Breast epithelium (tissue), 4 donors: ENCODE data around the gene KLHL29. TPM values are rescaled to one million over a fixed set of nuclear protein-coding genes. Genes with fewer than 3 reads are reported as not detected.
A peak's percentile ranks its signal among the peaks of the same experiment; 100 is the strongest.

Experiments
- DNase-seq, 2 donors: peaks; one replicate each; pipeline ENCODE4 v3.0.0-alpha.2; 2019; ENCODE audit warnings: low spot score in 2 of 2
- H3K27ac ChIP-seq, 2 donors: fragments of 200-600 bp; sonication (generic) in 1 of 2; one replicate each; pipeline ENCODE4 v1.5.1; 2016 to 2019; ENCODE audit warnings: mild to moderate bottlenecking in 1 of 2
- H3K27me3 ChIP-seq, 2 donors: fragments of 200-600 bp; sonication (generic) in 1 of 2; one replicate each; pipeline versions ENCODE4 v1.5.1 to v1.6.0; 2017 to 2019; ENCODE audit warnings: control low read depth in 1 of 2, mild to moderate bottlenecking in 1 of 2
- H3K36me3 ChIP-seq: fragments of 200-600 bp; one replicate; pipeline ENCODE4 v1.5.1; 2019
- H3K4me1 ChIP-seq, 2 donors: fragments of 200-600 bp; sonication (generic); one replicate each; pipeline ENCODE4 v1.5.1; 2016 to 2019; ENCODE audit warnings: control low read depth in 1 of 2
- H3K4me3 ChIP-seq, 3 donors: fragments of 200-600 bp; sonication (generic); 1 replicate in 2 of 3; 2 replicates in 1 of 3; pipeline ENCODE4 v1.5.1; 2016 to 2019; ENCODE audit warnings: mild to moderate bottlenecking in 3 of 3, moderate library complexity in 2 of 3
- H3K9me3 ChIP-seq, 2 donors: fragments of 200-600 bp; sonication (generic) in 1 of 2; one replicate each; pipeline ENCODE4 v1.5.1; 2016 to 2019; ENCODE audit warnings: control low read depth in 1 of 2
- POLR2A ChIP-seq: fragments of 450-650 bp; IDR thresholded peaks from one replicate; pipeline ENCODE4 v1.6.1; 2016; ENCODE audit warnings: antibody characterized with exemption, mild to moderate bottlenecking, moderate library complexity
- POLR2AphosphoS5 ChIP-seq, 3 donors: sonication (generic); formaldehyde crosslinking; IDR thresholded peaks; one replicate each; pipeline ENCODE4 v1.6.1; 2017; ENCODE audit warnings: antibody characterized with exemption in 3 of 3
- intact Hi-C: fragments of 100-400 bp; cut with DNase I; formaldehyde crosslinking; loops from one replicate; pipeline ENCODE4 v1.15.1; 2023; ENCODE audit warnings: low total_unique reads
- total RNA-seq, 3 donors: library from RNA; depleted of rRNA; stranded (reverse); fragments of >200 nt; gene quantifications; one replicate each; pipeline ENCODE4 v1.1.0, GENCODE V29; 2016
- TF ChIP-seq, protein P1 (sequence below), 3 donors: fragments of 450-650 bp; IDR thresholded peaks; one replicate each; pipeline ENCODE4 v1.5.1; 2016 to 2017; ENCODE audit warnings: antibody characterized with exemption in 3 of 3, mild to moderate bottlenecking in 3 of 3, moderate library complexity in 3 of 3

KLHL29 gene
- total RNA-seq, 3 donors from 2014 or later: 4.5 to 20.9 (median 14.7) TPM

DNA sequence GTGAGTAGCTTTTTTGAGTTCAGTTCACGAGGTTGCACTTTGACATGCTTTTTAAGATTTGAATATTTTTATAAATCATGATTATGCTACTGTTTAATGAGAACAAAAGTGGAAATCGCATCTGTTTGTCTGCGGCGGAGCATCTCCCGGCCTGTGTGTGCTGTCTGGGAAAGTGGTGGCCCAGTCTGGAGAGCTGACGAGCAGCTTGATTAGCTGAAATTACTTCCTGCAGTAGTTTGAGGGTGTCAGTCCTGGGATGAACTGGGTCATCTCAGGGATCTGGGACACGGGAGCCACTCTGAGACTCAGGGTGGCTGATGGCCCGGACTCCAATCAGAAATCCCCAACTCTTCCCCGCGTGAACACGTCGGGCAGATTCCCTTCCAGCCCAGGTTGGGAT, 115.9 kb downstream of the KLHL29 start:
- no peak overlapping the region for H3K4me3 ChIP-seq
- intact Hi-C loops: no loop called here
- H3K9me3 ChIP-seq: no peaks in the 10 kb centered on the region
- no peaks in the 10 kb centered on the region for H3K27me3 ChIP-seq
- peaks cover 0 to 14% of the 10 kb centered on the region in 2 donors for H3K4me1 ChIP-seq
- peak overlapping the region; percentile 61 to 65 for H3K27ac ChIP-seq
- TF ChIP-seq, protein P1, sequence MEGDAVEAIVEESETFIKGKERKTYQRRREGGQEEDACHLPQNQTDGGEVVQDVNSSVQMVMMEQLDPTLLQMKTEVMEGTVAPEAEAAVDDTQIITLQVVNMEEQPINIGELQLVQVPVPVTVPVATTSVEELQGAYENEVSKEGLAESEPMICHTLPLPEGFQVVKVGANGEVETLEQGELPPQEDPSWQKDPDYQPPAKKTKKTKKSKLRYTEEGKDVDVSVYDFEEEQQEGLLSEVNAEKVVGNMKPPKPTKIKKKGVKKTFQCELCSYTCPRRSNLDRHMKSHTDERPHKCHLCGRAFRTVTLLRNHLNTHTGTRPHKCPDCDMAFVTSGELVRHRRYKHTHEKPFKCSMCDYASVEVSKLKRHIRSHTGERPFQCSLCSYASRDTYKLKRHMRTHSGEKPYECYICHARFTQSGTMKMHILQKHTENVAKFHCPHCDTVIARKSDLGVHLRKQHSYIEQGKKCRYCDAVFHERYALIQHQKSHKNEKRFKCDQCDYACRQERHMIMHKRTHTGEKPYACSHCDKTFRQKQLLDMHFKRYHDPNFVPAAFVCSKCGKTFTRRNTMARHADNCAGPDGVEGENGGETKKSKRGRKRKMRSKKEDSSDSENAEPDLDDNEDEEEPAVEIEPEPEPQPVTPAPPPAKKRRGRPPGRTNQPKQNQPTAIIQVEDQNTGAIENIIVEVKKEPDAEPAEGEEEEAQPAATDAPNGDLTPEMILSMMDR (IDR thresholded peaks at IDR 0.05): no peak
- H3K36me3 ChIP-seq: no peaks in the 10 kb centered on the region
- no peak for DNase-seq

DNA sequence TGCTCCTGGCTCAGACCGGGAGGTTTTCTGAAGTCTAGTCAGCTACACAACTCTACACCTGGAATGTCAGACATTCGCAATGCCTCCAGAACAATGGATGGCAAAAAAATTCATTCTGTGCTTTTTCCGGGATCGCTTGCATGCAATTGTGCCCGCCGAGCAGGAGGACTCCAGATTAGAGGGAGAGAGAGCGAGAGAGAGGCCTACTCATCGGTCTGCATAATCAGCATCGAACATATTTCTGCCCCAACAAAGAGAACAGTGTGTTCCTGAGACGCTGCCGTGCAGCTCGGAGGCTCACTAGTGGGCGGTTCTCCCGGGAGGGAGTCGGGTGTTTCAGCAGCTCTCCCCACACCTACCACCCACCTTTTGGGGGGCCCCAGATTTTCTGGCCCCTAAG, 117.1 kb downstream of the KLHL29 start:
- peaks cover 0 to 13% of the 10 kb centered on the region in 2 donors for H3K4me1 ChIP-seq
- TF ChIP-seq POLR2AphosphoS5 (IDR thresholded peaks at IDR 0.05): no peak
- no peak for TF ChIP-seq POLR2A
- TF ChIP-seq, protein P1 (IDR thresholded peaks at IDR 0.05): no peak
- peak in 1 of 2 donors; percentile 71 for DNase-seq
- H3K9me3 ChIP-seq: no peaks in the 10 kb centered on the region
- no peak overlapping the region for H3K4me3 ChIP-seq
- H3K27ac ChIP-seq: peak overlapping the region; percentile 61 to 73
- H3K27me3 ChIP-seq: no peaks in the 10 kb centered on the region
- intact Hi-C loops: no loop called here
- H3K36me3 ChIP-seq: no peaks in the 10 kb centered on the region

DNA sequence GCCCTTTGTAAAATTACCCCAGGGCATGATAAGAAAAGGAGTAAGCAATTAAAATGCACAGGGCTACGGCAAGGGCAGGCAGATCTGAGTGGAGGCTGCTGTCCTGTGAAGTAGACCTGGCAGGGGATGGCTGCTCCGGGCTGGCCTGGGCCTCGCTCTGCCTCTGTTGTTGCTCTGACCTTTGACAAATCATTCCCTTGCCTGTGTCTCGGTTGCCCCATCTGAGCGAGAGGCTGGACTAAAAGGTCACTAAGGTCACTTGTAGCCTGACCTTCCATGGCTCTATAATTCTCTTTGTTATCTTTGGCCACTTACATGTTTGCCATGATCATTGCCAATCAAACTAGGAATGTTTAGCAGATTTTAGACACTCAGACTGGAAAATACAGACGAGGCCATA, 118.1 kb downstream of the KLHL29 start:
- DNase-seq: no peak
- peaks cover 0 to 7% of the 10 kb centered on the region in 2 donors for H3K4me1 ChIP-seq
- intact Hi-C loops: no loop called here
- H3K4me3 ChIP-seq: no peak overlapping the region
- no peaks in the 10 kb centered on the region for H3K36me3 ChIP-seq
- H3K27me3 ChIP-seq: no peaks in the 10 kb centered on the region
- H3K9me3 ChIP-seq: no peaks in the 10 kb centered on the region
- TF ChIP-seq, protein P1 (IDR thresholded peaks at IDR 0.05): no peak
- TF ChIP-seq POLR2AphosphoS5 (IDR thresholded peaks at IDR 0.05) (no peak), POLR2A (no peak)
- peak overlapping the region; percentile 61 to 73 for H3K27ac ChIP-seq

DNA sequence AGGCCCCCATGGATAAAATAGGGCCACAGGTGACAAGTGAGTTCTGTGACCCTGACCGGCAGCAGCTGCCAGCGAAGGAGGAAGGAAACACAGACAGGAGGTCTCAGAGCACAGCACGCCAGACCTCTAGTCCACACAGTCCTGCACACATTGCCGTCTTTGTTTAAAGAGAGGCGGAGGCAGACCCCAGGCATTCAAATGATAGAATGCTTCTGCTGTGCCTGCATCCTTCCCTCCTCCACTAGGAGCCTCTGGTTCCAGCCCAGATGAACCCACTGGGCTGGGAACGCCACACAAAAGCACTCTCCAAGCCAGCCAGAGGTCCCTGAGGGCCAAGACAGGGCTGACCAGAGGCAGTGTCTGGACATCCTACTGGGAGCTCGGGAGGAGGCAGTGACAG, 118.7 kb downstream of the KLHL29 start:
- TF ChIP-seq POLR2AphosphoS5 (IDR thresholded peaks at IDR 0.05): no peak
- TF ChIP-seq POLR2A: no peak
- TF ChIP-seq, protein P1 (IDR thresholded peaks at IDR 0.05): no peak
- Histone ChIP-seq H3K4me1 (peaks cover 0 to 4% of the 10 kb centered on the region in 2 donors), H3K9me3 (no peaks in the 10 kb centered on the region), H3K36me3 (no peaks in the 10 kb centered on the region), H3K27me3 (no peaks in the 10 kb centered on the region), H3K27ac (peak overlapping the region; percentile 61 to 73), H3K4me3 (no peak overlapping the region)
- no peak for DNase-seq
- intact Hi-C loops: no loop called here

DNA sequence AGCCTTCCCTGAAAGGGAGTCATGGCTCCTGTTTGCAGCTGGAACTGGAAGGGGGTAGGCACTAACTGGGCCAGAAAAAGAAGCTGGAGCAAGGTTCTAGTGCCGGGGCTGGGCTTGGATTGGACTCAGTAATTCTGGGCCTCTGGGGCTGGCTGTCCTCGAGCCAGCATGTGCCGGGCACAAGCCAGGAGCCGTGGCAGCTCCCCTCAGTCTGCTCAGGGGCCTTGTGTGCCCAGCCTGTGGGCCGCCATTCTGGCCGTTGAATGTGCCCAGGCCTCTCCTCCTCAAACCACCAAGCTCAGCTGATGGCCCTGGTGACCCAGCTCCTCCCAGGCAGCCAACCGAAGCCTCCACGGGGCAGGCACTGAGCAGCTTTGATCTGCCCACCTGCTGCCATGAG, 119.6 kb downstream of the KLHL29 start:
- TF ChIP-seq, protein P1 (IDR thresholded peaks at IDR 0.05): no peak
- TF ChIP-seq POLR2A (no peak), POLR2AphosphoS5 (IDR thresholded peaks at IDR 0.05) (no peak)
- peak overlapping the region; percentile 61 to 73 for H3K27ac ChIP-seq
- no peaks in the 10 kb centered on the region for H3K27me3 ChIP-seq
- H3K9me3 ChIP-seq: no peaks in the 10 kb centered on the region
- no peaks in the 10 kb centered on the region for H3K36me3 ChIP-seq
- intact Hi-C loops: no loop called here
- no peak overlapping the region for H3K4me3 ChIP-seq
- no peaks in the 10 kb centered on the region for H3K4me1 ChIP-seq
- DNase-seq: no peak
